Muscle layer of colon (tissue), 2 donors: ENCODE results near the gene PADI1.

ENCODE experiments used
- H3K27ac ChIP-seq: one replicate; pipeline ENCODE4 v1.7.0; 2013; ENCODE audit warnings: low read depth, mild to moderate bottlenecking, low read length, moderate library complexity
- H3K27me3 ChIP-seq, 2 donors: one replicate each; pipeline ENCODE4 v1.7.0; 2013; ENCODE audit warnings: low read length in 2 of 2, mild to moderate bottlenecking in 2 of 2; ENCODE audit not compliant: insufficient read depth in 2 of 2, control insufficient read depth in 1 of 2
- H3K36me3 ChIP-seq: one replicate; pipeline ENCODE4 v1.7.0; 2013; ENCODE audit warnings: mild to moderate bottlenecking, low read length; ENCODE audit not compliant: insufficient read depth
- H3K4me1 ChIP-seq: one replicate; pipeline ENCODE4 v1.7.0; 2013; ENCODE audit warnings: mild to moderate bottlenecking, low read length; ENCODE audit not compliant: insufficient read depth
- H3K4me3 ChIP-seq, 2 donors: one replicate each; pipeline ENCODE4 v1.7.0; 2013; ENCODE audit warnings: low read length in 2 of 2, low read depth in 1 of 2, mild to moderate bottlenecking in 1 of 2, moderate library complexity in 1 of 2
- H3K9ac ChIP-seq: one replicate; pipeline ENCODE4 v1.7.0; 2013; ENCODE audit warnings: low read length
- H3K9me3 ChIP-seq: one replicate; pipeline ENCODE4 v1.7.0; 2013; ENCODE audit warnings: mild to moderate bottlenecking, low read length
- donor health status: abdominal sarcoma.
- donor health status: Adenocarcinoma of cecum.

The PADI1 gene

DNA sequence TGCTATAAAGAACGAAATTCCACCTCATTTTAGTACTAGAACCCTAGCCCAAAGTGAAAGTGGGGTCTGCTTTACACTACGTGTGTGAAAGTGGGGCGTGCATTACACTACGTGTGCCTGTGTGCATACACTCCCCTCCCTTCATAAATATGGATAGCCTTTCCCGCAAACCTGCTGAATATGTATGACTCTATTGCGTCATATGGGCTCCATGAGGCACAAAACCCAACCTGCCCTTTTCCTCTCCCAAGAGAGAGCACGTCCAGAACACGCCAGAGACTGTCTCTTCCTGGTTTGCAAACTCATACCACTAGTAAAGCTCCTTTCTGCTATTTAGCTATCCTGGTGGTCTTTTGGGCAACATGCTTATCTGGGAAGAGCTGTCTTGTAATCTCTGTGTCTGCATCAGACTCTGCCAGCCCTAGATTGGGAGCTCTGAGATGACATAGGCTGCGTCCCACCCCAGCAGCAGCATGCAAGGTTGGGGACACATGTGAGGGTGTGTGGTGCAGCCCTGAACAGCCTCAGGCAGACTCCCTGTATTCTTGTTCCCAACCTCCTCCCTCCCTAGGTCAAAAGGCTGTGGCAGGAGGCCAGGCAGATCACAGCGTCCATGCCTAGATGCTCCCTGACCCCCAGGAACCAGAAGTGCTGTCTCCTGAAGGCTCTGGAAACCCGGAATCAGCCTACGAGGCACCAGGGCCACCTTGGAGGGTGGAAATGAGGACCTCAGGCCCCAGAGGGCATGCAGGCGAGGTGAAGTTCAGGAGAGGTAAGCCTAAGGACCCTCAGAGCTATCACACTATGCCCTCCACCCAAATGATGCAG, 12.3 kb upstream of the PADI1 start:
- no peak overlapping the region for H3K9ac ChIP-seq
- H3K27ac ChIP-seq, result no peak overlapping the region
- H3K36me3 ChIP-seq, result no peaks in the 10 kb centered on the region
- no peaks in the 10 kb centered on the region for H3K4me1 ChIP-seq
- no peaks in the 10 kb centered on the region for H3K9me3 ChIP-seq
- H3K27me3 ChIP-seq, result no peaks in the 10 kb centered on the region
- no peak overlapping the region for H3K4me3 ChIP-seq

DNA sequence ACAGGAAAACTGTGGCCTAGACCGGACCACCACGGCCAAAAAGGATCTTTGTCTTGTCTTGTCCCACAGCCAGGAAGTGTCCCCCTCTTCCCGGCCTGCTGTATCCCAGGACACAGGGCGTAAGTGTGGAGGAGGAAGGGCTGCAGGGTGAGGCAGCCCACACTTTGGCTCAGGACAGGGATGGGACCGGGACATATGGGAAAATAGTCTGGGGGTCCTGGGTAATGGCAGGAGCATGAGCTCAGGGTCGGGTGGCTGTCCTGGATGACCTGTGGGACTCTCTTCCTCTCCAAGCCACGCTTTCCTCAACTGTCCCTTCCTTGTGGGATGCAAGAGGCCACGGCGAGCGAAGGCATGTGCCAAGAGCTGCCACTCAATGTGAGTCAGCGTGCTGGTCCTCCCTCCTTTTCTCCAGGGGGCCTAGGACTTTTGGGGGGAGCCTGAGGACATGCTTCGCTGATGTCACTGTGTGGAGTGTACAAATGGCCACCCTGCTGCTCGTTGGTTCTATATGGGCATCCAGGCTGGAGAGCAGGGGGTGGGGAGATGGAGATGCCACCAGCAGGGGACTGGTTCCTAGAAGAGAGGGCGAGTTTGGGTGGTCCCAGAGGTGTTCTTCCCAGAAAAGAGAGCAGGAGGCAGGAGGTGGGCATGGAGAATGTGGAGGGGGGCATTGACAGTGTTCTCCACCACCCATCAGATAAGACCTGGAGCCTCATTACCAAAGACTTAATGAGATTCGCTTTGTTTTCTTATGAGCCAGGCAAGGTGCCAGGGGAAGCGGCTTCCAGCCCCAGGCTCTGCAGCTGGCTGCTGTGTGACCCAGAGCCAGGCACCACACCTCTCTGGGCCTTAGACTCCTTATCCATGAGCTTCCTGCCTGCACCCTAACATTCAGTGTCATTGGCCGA, 11.5 kb upstream of the PADI1 start:
- Histone ChIP-seq H3K36me3 (no peaks in the 10 kb centered on the region), H3K4me1 (no peaks in the 10 kb centered on the region), H3K27ac (no peak overlapping the region), H3K27me3 (no peaks in the 10 kb centered on the region), H3K9ac (no peak overlapping the region), H3K9me3 (no peaks in the 10 kb centered on the region), H3K4me3 (no peak overlapping the region)

DNA sequence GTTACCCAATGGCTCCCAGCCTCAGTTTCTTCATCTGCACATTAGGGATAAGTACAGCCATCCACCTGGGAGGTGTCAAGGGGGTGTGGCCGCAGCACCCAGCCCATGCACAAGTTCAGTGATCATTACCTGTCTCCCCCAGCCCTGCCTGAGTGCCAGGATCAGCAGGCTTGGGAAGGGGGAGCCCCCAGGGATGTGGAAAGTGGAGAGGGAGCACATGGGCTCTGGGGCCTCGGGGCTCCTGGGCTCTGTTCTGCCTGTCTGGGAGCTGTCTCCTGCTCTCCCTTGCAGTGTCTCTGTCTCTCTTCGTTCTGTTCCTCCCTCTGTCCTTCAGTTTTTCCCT, 10.8 kb upstream of the PADI1 start:
- no peak overlapping the region for H3K4me3 ChIP-seq
- H3K27me3 ChIP-seq, result no peaks in the 10 kb centered on the region
- H3K36me3 ChIP-seq, result no peaks in the 10 kb centered on the region
- H3K9me3 ChIP-seq, result no peaks in the 10 kb centered on the region
- H3K4me1 ChIP-seq, result no peaks in the 10 kb centered on the region
- H3K9ac ChIP-seq, result no peak overlapping the region
- no peak overlapping the region for H3K27ac ChIP-seq

DNA sequence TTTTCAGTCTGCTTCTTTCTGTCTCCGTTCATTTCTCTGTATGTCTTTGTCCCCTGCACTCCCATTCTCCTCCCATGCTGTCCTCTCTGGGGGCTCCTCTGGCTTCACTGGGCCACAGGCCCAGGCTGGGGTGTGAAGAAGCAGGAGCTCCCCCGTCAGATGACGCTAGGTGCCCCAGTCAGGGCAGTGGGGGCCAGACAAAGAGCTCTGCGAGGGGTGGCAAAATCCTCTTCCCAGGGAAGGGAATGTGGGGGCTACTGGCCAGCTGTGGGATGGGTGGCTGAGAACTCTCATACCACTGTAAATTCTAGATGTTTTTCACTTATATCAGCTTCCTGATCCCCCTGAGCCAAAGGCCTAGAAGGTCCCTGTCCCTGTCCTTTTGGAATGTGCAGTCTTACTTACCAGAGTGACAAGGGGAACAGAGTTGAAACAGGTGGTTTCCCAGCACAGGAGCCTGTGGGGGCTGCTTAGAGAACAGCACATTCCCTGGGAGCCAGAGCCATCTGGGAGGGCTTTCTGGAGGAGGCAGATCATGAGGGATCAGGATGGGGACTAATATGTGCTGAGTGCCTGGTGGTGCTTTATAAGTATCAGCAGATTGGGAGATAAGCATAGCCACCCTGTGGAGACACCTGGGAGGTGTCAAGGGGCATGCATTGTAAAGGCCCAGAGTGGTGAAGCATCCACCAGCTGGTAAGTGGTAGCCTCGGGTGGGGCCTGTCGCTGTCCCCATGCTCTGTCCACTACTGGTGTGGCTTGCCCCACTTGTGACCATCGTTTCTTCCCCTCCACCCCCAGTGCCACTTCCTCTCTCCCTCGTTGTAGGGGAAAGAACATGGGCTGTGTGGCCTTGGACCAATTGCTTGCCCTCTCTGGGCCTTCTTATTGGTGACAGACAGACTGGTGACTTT, 10.1 kb upstream of the PADI1 start:
- H3K4me1 ChIP-seq, result no peaks in the 10 kb centered on the region
- H3K27me3 ChIP-seq, result no peaks in the 10 kb centered on the region
- no peaks in the 10 kb centered on the region for H3K36me3 ChIP-seq
- H3K4me3 ChIP-seq, result no peak overlapping the region
- no peak overlapping the region for H3K27ac ChIP-seq
- H3K9ac ChIP-seq, result no peak overlapping the region
- no peaks in the 10 kb centered on the region for H3K9me3 ChIP-seq

DNA sequence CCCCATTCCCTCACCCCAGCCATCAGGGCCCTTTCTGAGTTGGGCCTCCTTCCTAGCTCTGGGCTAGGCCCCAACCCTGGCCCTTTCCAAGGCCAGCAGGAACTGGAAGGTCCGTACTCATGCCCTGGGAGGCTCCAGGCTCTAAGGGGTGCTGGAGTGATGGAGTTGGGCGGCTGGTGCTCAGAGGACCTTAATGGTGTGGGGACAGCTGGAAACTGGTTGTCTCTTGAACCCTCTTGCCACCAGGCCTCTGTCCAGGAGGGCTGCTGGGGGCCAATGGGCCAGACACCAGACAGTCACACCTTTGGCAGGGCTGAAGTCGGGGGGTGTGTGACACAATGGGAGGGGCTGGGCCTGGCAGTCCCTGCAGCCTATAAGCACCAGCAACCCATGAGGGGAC, 9.2 kb upstream of the PADI1 start:
- Histone ChIP-seq H3K9me3 (no peaks in the 10 kb centered on the region), H3K4me3 (no peak overlapping the region), H3K36me3 (no peaks in the 10 kb centered on the region), H3K27ac (no peak overlapping the region), H3K27me3 (no peaks in the 10 kb centered on the region), H3K4me1 (no peaks in the 10 kb centered on the region), H3K9ac (no peak overlapping the region)

DNA sequence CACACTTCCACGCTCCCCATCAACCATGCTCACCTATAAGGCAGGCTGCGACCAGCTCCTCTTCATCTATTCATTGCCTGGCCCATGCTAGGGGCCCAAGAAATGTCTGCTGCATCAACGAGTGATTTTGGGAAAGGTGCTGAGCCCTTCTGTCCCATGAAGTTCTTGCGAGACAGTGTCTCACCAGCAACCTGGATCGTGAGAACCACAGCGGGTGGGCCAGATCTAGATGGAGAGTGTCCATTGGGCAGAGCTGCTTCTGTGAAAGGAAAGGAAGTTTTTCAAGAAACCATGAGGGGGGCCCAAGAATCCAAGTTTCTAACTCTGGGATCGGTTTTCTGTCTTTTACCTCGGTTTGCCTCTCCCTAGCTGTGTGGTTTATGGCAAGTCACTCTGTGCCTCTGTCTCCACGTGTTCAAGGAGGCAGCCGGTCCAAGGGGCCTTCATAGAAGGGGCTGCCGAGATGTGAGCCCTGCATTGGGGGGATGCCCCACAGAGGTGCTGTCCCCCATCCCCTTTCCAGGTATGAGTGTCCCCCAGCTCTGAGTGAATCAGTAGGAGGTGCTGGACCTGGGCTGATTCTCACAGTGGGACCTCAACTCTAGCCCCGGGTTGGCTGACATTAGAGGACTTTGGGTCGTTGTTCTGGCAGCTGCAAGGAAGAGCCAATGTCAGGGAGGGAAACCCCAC, 8.3 kb upstream of the PADI1 start:
- Histone ChIP-seq H3K9me3 (no peaks in the 10 kb centered on the region), H3K36me3 (no peaks in the 10 kb centered on the region), H3K4me1 (no peaks in the 10 kb centered on the region), H3K27me3 (no peaks in the 10 kb centered on the region), H3K9ac (no peak overlapping the region), H3K4me3 (no peak overlapping the region), H3K27ac (no peak overlapping the region)

DNA sequence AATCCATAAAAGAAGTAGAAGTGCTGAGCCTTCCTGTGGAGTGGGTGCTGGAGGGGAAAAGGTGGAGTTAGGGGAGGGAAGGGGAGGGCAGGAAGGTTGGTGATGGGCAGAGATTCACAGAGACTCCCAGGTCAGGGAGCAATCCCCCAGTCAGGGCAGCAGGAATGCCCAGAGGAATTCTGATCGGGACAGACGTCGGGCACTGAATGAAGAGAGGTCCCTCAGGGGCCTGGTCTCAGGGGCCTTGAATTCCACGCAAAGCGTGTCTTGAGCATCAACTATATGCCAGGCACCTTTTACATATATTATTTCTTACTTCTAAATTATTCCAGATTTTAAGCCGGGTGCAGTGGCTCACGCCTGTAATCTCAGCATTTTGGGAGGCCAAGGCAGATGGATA, 7.2 kb upstream of the PADI1 start:
- no peaks in the 10 kb centered on the region for H3K27me3 ChIP-seq
- no peaks in the 10 kb centered on the region for H3K9me3 ChIP-seq

DNA sequence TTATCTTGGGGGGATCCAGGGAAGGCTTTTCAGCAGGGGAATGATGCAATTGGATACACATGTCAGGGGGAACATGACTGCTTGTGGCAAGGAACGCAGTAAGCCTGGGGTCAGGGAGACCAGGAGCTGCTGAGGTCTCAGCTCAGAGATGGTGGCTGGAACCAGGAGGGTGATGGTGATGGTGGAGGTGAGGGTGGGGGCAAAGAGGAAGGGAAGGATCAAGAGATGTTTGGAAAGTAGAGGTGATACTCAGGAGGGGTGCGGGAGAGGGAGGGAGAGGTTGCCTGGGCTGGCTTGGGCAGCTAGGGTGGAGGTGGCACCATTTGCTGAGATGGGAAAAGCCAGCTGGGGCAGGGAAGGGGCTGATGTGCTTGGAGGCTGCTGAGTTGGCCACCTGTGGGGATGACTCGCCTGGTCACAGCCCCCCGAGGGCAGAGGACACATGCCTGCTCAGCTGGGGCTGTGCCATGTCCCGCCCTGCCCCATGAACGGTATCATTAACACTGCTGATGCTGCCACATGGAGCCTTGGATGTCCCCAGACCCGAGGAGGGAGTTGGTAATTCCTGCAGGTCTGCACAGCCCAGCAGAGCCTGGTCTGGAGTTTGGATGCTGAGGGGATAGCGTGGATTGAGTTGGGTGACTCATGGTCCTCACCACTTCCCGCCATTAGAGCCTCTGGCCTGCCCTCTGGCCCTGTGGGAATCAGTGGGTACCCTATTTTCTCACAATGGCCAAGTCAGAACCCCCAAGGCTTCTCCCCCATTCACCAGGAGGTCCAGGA, 6.3 kb upstream of the PADI1 start:
- no peak overlapping the region for H3K27ac ChIP-seq
- H3K36me3 ChIP-seq, result no peaks in the 10 kb centered on the region
- H3K9ac ChIP-seq, result no peak overlapping the region
- H3K27me3 ChIP-seq, result no peaks in the 10 kb centered on the region
- no peaks in the 10 kb centered on the region for H3K9me3 ChIP-seq
- no peaks in the 10 kb centered on the region for H3K4me1 ChIP-seq
- H3K4me3 ChIP-seq, result no peak overlapping the region

More for the DNA sequence above, 7.2 kb upstream of the PADI1 start:
- Histone ChIP-seq H3K4me3 (no peak overlapping the region), H3K4me1 (no peaks in the 10 kb centered on the region), H3K36me3 (no peaks in the 10 kb centered on the region), H3K9ac (no peak overlapping the region), H3K27ac (no peak overlapping the region)

DNA sequence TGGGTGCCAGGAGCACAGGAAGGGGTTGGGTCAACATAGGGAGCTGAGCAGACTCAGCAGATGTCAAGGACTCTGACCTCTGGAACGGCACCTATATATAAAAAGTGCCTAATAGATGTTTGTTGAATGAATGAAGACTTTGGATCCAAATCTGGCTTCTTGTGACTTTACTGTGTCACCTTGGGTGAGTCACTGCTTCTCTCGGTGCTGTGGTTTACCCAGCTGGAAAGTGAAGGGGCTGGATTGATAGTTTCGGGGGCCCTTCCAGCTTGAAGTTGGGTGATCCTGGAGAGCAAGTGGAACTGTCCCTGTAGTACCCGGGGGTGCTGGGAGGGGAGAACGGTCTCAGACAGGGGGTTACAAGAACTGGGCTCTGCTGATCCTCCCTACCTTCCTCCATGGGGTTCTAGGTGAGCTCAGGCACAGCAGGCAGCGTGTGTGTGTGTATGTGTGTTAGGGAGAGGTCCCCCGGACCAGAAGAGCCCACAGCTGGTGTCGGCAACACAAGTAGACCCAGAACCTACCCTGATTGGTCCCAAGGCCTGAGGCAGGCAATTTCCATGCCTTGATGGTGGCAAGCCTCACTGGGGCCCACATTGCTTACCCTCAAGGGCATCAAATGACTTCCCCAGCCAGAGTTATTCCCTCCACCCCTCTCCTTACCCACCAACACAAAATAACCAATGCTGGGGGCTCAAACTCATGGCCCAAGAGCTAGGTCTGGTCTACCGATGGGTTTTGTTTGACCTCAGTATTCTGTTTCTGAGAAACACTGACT, 5.5 kb upstream of the PADI1 start:
- Histone ChIP-seq H3K9ac (no peak overlapping the region), H3K27ac (no peak overlapping the region), H3K4me1 (no peaks in the 10 kb centered on the region), H3K9me3 (no peaks in the 10 kb centered on the region), H3K36me3 (no peaks in the 10 kb centered on the region), H3K4me3 (no peak overlapping the region), H3K27me3 (no peaks in the 10 kb centered on the region)

DNA sequence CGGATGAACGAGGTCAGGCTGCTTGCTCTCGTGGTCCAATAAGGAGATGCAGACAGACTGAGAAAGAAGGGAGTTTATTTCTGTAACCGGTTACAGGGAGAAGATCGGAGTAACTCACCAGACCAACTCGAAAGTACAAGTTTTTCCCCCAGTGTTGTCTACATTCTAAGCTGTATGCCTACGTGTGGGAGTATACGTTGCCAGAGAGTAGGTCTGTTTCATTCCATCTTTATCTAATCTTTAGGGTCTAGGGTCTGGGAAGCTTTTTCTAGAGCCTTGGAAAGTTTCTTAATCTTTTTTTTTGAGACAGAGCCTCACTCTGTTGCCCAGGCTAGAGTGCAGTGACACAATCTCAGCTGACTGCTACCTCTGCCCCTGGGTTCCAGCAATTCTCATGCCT, 4.7 kb upstream of the PADI1 start:
- Histone ChIP-seq H3K4me3 (no peak overlapping the region), H3K9ac (no peak overlapping the region), H3K36me3 (no peaks in the 10 kb centered on the region), H3K27me3 (no peaks in the 10 kb centered on the region), H3K27ac (no peak overlapping the region), H3K9me3 (no peaks in the 10 kb centered on the region), H3K4me1 (no peaks in the 10 kb centered on the region)
